Stimulated activated CD4-positive, alpha-beta T cell treated with anti-CD3 and anti-CD28 coated beads, Interleukin-2, amount 100 ng/mL, for 4 hours (primary cell): Measurements from ENCODE around the gene ATP5MK.
"Not testable (repeated sequence)": the region's sequence is repeated elsewhere in the genome, so short reads cannot be mapped to it uniquely, and the experiment has no call there.

Source experiments
- DNase-seq: peaks from one replicate; pipeline ENCODE4 v3.0.0-alpha.2; 2020; ENCODE audit warnings: low read depth

ATP5MK gene

GRCh38 chr10:103396067-103396788, at the start of gene ATP5MK, which contains the start of gene PDCD11:
TSS of gene ATP5MK (minus strand) at chr10:103396475. CDS start at chr10:103392457, 4,018 bp downstream.
TSS of gene PDCD11 (plus strand) at chr10:103396626. CDS start at chr10:103398427, 1,801 bp downstream.
- peak; percentile 93 for DNase-seq

DNA sequence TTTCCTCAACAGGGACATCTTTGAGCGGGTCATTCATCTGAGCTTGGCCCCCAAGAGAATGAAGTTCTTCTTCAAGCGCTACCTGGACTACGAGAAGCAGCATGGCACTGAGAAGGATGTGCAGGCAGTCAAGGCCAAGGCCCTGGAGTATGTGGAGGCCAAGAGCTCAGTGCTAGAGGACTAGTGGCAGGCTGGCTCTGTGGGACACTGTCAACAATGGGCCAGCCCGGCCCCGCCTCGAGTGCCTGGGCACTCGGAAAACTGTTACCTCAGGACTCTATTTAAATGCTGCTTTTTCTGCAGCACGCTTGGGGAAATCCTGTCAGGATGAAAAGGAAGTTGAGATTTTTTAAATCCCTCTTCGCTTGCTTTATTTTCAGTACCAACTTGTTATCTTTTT, 49.1 kb upstream of the ATP5MK start:
- no peak for DNase-seq

DNA sequence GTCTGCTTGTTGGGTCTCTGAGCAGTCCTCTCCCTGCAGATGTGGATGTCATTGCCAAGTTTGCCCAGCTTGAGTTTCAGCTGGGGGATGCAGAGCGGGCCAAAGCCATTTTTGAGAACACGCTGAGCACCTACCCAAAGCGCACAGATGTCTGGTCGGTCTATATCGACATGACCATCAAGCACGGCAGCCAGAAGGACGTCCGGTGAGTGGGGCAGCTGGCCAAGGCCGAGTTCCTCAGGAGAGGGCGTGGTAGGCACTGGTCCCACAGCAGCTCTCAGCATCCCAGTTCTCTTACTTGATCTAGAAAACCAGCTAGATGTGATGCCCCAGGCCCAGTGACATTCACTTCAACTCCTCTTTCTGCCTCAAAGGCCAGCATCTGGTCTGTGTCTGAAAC, 48.2 kb upstream of the ATP5MK start:
- no peak for DNase-seq

- DNase-seq: no peak
These were observed 47.4 kb upstream of the ATP5MK start for GRCh38 chr10:103443475-103444185.

DNA sequence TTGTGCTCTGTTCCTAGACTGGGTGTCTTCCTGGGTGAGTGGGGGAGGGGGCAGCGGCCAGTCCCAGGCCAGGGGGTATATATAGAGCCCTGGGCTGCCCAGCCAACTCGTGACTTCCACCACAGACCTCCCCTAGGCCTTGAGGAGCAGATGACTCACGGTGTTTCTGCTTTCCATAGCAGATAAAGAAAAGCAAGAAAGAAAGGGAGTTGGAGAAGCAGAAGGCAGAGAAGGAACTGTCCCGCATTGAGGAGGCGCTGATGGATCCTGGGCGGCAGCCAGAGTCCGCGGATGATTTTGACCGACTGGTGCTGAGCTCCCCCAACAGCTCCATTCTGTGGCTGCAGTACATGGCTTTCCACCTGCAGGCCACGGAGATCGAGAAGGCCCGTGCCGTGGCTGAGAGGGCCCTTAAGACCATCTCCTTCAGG, 45.8 kb upstream of the ATP5MK start:
- no peak for DNase-seq

GRCh38 chr10:103441611-103442010, 45.3 kb upstream of the ATP5MK start:
- no peak for DNase-seq

- no peak for DNase-seq
These were observed 44.9 kb upstream of the ATP5MK start for GRCh38 chr10:103441206-103441605.

DNA sequence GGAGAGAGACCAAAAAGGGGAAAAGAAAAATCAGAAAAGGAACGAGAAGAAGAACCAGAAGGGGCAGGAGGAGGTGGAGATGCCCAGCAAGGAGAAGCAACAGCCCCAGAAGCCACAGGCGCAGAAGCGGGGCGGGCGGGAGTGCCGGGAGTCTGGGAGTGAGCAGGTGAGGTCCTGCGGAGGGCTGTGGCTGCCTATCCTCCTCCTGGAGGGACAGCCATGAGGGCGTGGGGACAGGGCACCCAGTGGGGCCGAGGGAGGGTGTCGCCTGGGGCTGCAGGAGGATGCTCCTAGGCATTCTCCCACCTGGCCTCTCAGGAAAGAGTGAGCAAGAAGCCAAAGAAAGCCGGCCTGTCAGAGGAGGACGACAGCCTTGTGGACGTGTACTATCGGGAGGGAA, 44.1 kb upstream of the ATP5MK start:
- DNase-seq: no peak

DNA sequence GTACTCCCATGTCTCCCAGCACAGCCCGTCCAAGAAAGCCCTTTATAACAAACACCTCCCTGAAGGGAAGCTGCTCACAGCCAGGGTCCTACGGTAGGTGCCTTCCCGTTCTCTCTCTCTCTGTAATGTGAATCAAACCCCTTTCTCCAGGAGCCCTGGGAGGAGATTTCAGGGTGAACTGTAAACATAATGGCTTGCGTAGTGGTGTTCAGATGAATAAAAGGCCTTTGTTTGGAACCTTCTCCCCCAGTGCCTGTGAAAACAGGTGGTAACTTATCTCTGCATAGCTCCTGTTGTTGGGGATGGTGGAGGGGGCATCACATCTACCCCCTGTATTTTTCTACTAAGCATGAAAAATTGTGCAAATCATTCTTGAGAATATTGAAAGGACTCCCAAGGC, 43.5 kb upstream of the ATP5MK start:
- DNase-seq: no peak

- DNase-seq: no peak
These were observed 37.6 kb upstream of the ATP5MK start for GRCh38 chr10:103433858-103434257.

- DNase-seq: no peak
These were observed 35.6 kb upstream of the ATP5MK start for GRCh38 chr10:103431902-103432301.

DNA sequence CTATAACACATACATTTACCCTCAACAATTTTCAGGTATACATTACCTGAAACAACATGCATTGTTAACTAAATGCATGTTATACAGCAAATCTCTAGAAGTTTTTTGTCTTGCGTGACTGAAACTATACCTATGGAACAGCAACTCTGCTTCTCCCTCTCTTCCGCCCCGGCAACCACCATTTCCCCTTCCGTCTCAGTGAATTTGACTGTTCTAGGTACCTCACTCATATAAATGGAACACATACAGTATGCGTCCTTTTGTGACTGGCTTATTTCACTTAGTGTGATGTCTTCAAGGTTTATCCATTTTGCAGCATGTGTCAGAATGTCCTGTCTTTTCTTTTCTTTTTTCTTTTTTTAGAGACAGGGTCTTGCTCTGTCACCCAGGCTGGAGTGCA, 33.4 kb upstream of the ATP5MK start:
- no peak for DNase-seq

DNA sequence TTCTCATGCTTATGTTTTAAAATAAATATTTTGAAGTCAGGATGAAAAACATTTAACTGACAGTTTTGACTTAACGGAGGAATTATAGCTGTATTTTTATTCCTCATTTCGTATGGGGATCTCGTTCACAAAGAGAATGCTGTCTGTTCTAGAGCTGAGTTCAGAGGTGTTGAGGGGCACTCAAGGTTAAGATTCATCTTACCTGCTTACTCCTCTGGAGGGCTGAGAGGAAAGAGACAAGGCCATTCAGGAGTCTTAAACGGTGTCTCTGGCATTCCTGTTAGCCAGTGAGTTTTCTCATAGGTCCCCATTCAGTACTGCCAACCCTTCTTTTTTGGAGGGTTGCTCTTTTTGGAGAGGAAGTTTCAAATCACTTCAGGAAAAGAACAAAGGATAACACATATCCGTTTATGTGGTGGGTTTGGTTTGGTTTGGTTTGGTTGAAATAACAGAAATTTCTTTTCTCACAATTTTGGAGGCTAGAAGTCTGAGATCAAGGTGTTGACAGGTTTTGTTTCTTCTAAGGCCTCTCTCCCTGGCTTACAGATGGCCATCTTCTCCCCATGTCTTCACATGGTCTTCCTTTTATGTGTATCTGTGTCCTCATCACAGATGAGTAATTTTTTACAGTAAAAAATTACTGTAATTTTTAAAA, 32.8 kb upstream of the ATP5MK start:
- DNase-seq: no peak

GRCh38 chr10:103427866-103428265, 31.6 kb upstream of the ATP5MK start:
- no peak for DNase-seq

DNA sequence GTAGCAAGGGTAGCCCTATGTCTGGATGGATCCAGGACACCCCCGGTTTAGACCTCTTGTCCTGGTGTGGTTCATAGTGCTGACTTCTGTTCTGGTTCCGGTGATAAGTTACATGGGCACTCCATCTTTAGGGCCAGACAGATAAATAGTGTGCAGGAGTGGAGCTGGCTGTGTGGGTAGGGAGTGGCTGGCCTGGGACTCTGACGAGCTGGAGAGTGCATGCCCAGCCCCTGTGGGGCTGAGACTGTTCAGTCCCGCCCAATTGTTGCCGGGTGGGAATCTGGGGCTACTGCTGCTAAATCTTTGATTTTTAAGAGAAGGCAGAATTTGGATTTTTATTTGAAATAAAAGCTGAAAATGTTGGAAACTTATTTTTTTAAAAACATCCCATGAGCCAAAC, 27.5 kb upstream of the ATP5MK start:
- DNase-seq: no peak

DNA sequence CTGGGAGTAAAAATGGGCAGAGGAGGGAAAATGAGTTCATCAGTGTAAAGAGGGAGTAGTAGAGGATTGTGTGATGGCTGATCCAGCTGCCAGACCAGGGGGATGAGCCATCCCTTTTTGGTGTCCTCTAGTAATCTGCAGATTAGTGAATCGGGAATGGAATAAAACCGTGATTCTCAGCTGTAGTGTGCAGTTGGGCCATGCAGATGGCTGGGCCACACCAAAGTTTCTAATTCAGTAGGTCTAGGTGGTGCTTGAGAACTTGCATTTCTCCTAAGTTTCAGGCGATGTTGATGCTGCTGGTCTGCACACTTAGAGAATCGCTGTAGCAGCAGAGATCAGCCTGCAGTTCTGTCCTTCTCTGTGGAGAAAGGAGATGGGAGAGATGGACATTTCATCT, 22.8 kb upstream of the ATP5MK start:
- no peak for DNase-seq

DNA sequence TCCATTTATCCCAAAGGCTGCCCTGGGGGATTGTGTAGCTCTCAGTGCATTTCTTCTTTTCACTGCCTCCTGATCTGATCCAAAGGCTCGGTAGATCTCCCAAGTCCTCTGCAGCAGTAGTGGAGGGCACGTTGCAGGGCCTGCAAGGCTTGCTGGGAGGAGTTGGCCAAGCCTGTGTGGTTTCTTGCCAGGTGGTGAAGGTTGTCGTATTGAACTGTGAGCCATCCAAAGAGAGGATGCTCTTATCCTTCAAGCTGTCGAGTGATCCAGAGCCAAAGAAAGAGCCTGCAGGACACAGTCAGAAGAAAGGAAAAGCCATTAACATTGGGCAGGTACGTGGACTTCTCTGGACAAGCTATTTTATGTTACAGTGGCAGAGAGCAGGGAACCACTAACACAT, 21.3 kb upstream of the ATP5MK start:
- no peak for DNase-seq

- not testable (repeated sequence) for DNase-seq
These were observed 20.8 kb upstream of the ATP5MK start for GRCh38 chr10:103417148-103417469.

GRCh38 chr10:103416436-103417147, 20.3 kb upstream of the ATP5MK start:
- peak; percentile 33 for DNase-seq

DNA sequence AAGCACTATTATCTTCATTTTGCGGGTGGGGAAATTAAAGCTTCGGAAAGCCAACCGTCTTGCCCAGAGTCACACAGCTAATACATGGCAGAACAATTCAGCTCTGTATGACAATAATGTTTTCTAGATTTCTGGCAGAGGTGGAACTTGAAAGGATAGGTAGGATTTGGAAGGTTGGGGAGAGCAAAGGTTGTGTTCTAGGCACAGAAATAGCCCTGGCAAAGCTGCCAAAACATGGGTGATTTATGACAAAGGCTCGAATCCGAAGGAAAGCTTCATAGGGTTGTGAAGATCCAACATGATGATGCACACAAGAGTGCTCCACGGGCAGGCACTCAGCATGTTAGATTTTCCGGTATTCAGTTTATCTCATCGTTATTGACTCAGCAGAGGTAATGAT, 19.3 kb upstream of the ATP5MK start:
- DNase-seq: no peak

GRCh38 chr10:103413564-103413963, 17.3 kb upstream of the ATP5MK start:
- no peak for DNase-seq

- DNase-seq: no peak
These were observed 1.0 kb upstream of the ATP5MK start for GRCh38 chr10:103397191-103397825.
